CD14-positive monocyte (primary cell): Measurements from ENCODE around the gene RNF169. TPM values are rescaled to one million over a fixed set of nuclear protein-coding genes. Genes with fewer than 3 reads are reported as not detected.

Experiments used
- DNase-seq, 3 donors: peaks; one replicate each; pipeline ENCODE4 v3.0.0-alpha.2; 2011 to 2022
- H2AFZ ChIP-seq: 2 replicates; pipeline ENCODE4 v1.6.0; 2012; ENCODE audit warnings: mild to moderate bottlenecking, low read depth, low read length, inconsistent platforms; ENCODE audit not compliant: insufficient read depth, poor library complexity, severe bottlenecking
- H3K27ac ChIP-seq, 2 donors: 1 replicate in 1 of 2; 2 replicates in 1 of 2; pipeline ENCODE4 v1.5.1; 2012 to 2013; ENCODE audit warnings: low read length in 2 of 2, control low read depth in 1 of 2, inconsistent platforms in 1 of 2, low read depth in 1 of 2, mild to moderate bottlenecking in 1 of 2
- H3K27me3 ChIP-seq, 2 donors: one replicate each; pipeline versions ENCODE4 v1.6.0 to v1.6.1; 2011 to 2013; ENCODE audit warnings: low read length in 2 of 2; ENCODE audit not compliant: control insufficient read depth in 2 of 2, insufficient read depth in 2 of 2
- H3K36me3 ChIP-seq, 2 donors: replicated peaks in 1 of 2; 1 replicate in 1 of 2; 2 replicates in 1 of 2; pipeline versions ENCODE4 v1.5.1 to v1.6.1; 2012 to 2013; ENCODE audit warnings: low read length in 2 of 2, control low read depth in 1 of 2, inconsistent platforms in 1 of 2, mild to moderate bottlenecking in 1 of 2; ENCODE audit not compliant: insufficient read depth in 2 of 2, control insufficient read depth in 1 of 2
- H3K4me1 ChIP-seq, 2 donors: 1 replicate in 1 of 2; 2 replicates in 1 of 2; pipeline versions ENCODE4 v1.5.1 to v1.6.1; 2012 to 2013; ENCODE audit warnings: low read length in 2 of 2, control low read depth in 1 of 2, inconsistent platforms in 1 of 2, mild to moderate bottlenecking in 1 of 2, moderate library complexity in 1 of 2; ENCODE audit not compliant: insufficient read depth in 2 of 2, control insufficient read depth in 1 of 2
- H3K4me2 ChIP-seq: replicated peaks from 2 replicates; pipeline ENCODE3; 2012; ENCODE audit warnings: low read length, moderate library complexity, mild to moderate bottlenecking; ENCODE audit not compliant: poor library complexity, severe bottlenecking; ENCODE audit errors: extremely low read depth
- H3K4me3 ChIP-seq, 3 experiments: fragments of 200-600 bp in 1 of 3; sonication (generic) in 1 of 3; replicated peaks in 1 of 3; 1 replicate in 2 of 3; 2 replicates in 1 of 3; pipeline ENCODE4 v1.5.1; 2011 to 2013; ENCODE audit warnings: low read length in 3 of 3, mild to moderate bottlenecking in 3 of 3, control low read depth in 2 of 3, low read depth in 2 of 3, inconsistent platforms in 1 of 3, moderate library complexity in 1 of 3
- H3K79me2 ChIP-seq: 2 replicates; pipeline ENCODE4 v1.6.0; 2012; ENCODE audit warnings: mild to moderate bottlenecking, control low read depth, inconsistent platforms, low read length, moderate library complexity; ENCODE audit not compliant: insufficient read depth
- H3K9ac ChIP-seq: 2 replicates; pipeline ENCODE4 v1.6.0; 2017; ENCODE audit warnings: low read length, mild to moderate bottlenecking; ENCODE audit not compliant: insufficient read depth, poor library complexity, severe bottlenecking
- H3K9me3 ChIP-seq, 2 donors: replicated peaks in 1 of 2; 1 replicate in 1 of 2; 2 replicates in 1 of 2; pipeline versions ENCODE4 v1.5.1 to v1.6.1; 2012 to 2013; ENCODE audit warnings: low read length in 2 of 2, control low read depth in 1 of 2; ENCODE audit not compliant: control insufficient read depth in 1 of 2, insufficient read depth in 1 of 2
- H4K20me1 ChIP-seq: 2 replicates; pipeline ENCODE4 v1.6.0; 2012; ENCODE audit warnings: mild to moderate bottlenecking, low read length, control low read depth, moderate library complexity; ENCODE audit not compliant: insufficient read depth
- H3K27ac Mint-ChIP-seq, 7 donors: one replicate each; pipeline ENCODE4 v1.8.0; 2020; ENCODE audit warnings: mild to moderate bottlenecking in 7 of 7, mixed read lengths in 7 of 7, moderate library complexity in 6 of 7, inconsistent platforms in 2 of 7
- H3K27me3 Mint-ChIP-seq, 3 donors: one replicate each; pipeline ENCODE4 v1.8.0; 2021 to 2022; ENCODE audit warnings: low read depth in 3 of 3, mild to moderate bottlenecking in 3 of 3, mixed read lengths in 3 of 3, moderate library complexity in 3 of 3, inconsistent platforms in 1 of 3
- H3K36me3 Mint-ChIP-seq, 2 donors: one replicate each; pipeline ENCODE4 v1.8.0; 2020; ENCODE audit warnings: mixed read lengths in 2 of 2, inconsistent platforms in 1 of 2, mild to moderate bottlenecking in 1 of 2
- H3K4me1 Mint-ChIP-seq: one replicate; pipeline ENCODE4 v1.8.0; 2020; ENCODE audit warnings: mild to moderate bottlenecking, mixed read lengths
- H3K4me3 Mint-ChIP-seq, 2 donors: one replicate each; pipeline ENCODE4 v1.8.0; 2020; ENCODE audit warnings: mild to moderate bottlenecking in 2 of 2, mixed read lengths in 2 of 2, moderate library complexity in 1 of 2
- H3K9me3 Mint-ChIP-seq, 7 donors: one replicate each; pipeline ENCODE4 v1.8.0; 2020 to 2022; ENCODE audit warnings: mixed read lengths in 7 of 7, mild to moderate bottlenecking in 6 of 7, moderate library complexity in 6 of 7, inconsistent platforms in 2 of 7
- WGBS: methylation state at CpG from one replicate; pipeline ENCODE4 v1.1.5; 2013; ENCODE audit warnings: missing lambda C conversion rate; ENCODE audit not compliant: insufficient coverage; 5-methylcytosine and 5-hydroxymethylcytosine counted together
- intact Hi-C, 2 donors: fragments of 100-400 bp; cut with micrococcal nuclease; formaldehyde crosslinking; loops; one replicate each; pipeline versions ENCODE4 v1.15.0 to v1.15.1; 2023
- polyA plus RNA-seq, 3 donors: library from polyadenylated mRNA; depleted of rRNA in 1 of 3; unstranded in 2 of 3; stranded (reverse) in 1 of 3; fragments of 300-500 nt in 2 of 3; fragments of >200 nt in 1 of 3; fragmentation: Illumina TruSeq in 2 of 3; gene quantifications; 1 replicate in 2 of 3; 2 replicates in 1 of 3; pipeline ENCODE4 v1.2.3, GENCODE V29; 2012 to 2021
- TF ChIP-seq, protein P1 (sequence below): fragments of 200-600 bp; IDR thresholded peaks from one replicate; pipeline ENCODE4 v1.8.0; 2022; ENCODE audit warnings: antibody characterized with exemption, mild to moderate bottlenecking

Gene RNF169
- polyA plus RNA-seq, 3 donors = 1.4 to 16.2 (median 2.0) TPM

DNA sequence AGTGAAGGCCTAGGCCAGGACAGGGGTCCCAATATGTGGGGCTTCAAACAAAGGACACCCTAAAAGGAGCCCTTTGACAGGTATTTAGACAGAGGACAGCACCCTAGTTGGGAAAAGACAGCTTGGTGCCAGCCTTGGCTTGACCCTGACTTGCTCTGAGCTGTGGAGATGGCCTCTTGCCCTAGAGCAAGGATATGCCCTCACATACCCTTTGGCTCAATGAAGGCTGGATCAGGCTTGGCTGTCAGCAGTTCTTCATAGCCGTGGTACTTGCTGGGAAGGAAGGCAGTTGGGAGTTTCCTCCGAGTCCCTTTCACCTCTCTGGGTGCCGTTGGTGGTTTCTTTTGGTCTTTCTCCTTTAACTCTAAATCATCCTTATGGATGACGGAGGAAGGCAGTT, 96.2 kb downstream of the RNF169 start:
- H3K4me2 ChIP-seq = no peak overlapping the region
- H3K27ac ChIP-seq = no peak overlapping the region
- H3K79me2 ChIP-seq = no peaks in the 10 kb centered on the region
- H4K20me1 ChIP-seq = peaks cover 6% of the 10 kb centered on the region
- no peaks in the 10 kb centered on the region for H3K9me3 ChIP-seq
- no peak overlapping the region for H3K9ac ChIP-seq
- intact Hi-C loops = no loop called here
- peaks cover 5 to 55% of the 10 kb centered on the region in 2 donors for H3K36me3 ChIP-seq
- H3K4me1 ChIP-seq = peaks cover 9 to 10% of the 10 kb centered on the region in 2 donors
- DNase-seq = no peak
- Mint-ChIP-seq H3K4me1 (peaks cover 15% of the 10 kb centered on the region), H3K4me3 (no peak overlapping the region), H3K27ac (no peak overlapping the region), H3K36me3 (peaks cover 64 to 80% of the 10 kb centered on the region in 2 donors), H3K27me3 (peaks cover 0 to 6% (median 0%) of the 10 kb centered on the region in 3 donors), H3K9me3 (no peaks in the 10 kb centered on the region)
- no peak overlapping the region for H2AFZ ChIP-seq
- WGBS = 100% methylated on average over 2 of the region's 4 CpGs
- TF ChIP-seq, protein P1, sequence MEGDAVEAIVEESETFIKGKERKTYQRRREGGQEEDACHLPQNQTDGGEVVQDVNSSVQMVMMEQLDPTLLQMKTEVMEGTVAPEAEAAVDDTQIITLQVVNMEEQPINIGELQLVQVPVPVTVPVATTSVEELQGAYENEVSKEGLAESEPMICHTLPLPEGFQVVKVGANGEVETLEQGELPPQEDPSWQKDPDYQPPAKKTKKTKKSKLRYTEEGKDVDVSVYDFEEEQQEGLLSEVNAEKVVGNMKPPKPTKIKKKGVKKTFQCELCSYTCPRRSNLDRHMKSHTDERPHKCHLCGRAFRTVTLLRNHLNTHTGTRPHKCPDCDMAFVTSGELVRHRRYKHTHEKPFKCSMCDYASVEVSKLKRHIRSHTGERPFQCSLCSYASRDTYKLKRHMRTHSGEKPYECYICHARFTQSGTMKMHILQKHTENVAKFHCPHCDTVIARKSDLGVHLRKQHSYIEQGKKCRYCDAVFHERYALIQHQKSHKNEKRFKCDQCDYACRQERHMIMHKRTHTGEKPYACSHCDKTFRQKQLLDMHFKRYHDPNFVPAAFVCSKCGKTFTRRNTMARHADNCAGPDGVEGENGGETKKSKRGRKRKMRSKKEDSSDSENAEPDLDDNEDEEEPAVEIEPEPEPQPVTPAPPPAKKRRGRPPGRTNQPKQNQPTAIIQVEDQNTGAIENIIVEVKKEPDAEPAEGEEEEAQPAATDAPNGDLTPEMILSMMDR = no peak
- no peak overlapping the region for H3K4me3 ChIP-seq
- no peaks in the 10 kb centered on the region for H3K27me3 ChIP-seq

DNA sequence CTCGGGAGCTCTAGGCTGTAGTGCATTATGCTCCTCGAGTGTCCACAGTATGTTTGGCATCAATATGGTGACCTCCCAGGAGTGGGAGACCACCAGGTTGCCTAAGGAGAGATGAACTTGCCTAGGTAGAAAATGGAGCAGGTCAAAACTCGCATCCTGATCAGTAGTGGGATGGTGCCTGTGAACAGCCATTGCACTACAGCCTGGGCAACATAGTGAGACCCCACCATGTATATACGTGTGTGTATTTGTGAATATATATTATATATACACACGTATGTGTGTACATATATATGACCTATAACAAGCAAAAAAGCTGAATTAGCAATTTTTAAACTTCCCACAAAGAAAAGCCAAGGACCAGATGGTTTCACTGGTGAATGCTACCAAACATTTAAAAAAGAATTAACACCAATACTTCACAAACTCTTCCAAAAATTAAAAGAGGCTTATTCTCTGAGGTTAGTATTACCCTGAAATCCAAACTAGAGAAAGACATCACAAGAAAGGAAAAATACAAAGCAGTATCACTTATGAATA, 97.4 kb downstream of the RNF169 start:
- Histone ChIP-seq H3K27me3 (no peaks in the 10 kb centered on the region), H2AFZ (no peak overlapping the region), H3K79me2 (no peaks in the 10 kb centered on the region), H3K9me3 (no peaks in the 10 kb centered on the region), H3K4me2 (no peak overlapping the region), H3K4me3 (no peak overlapping the region), H3K27ac (no peak overlapping the region), H4K20me1 (no peaks in the 10 kb centered on the region), H3K4me1 (peaks cover 9 to 10% of the 10 kb centered on the region in 2 donors), H3K9ac (no peak overlapping the region), H3K36me3 (peaks cover 3 to 56% of the 10 kb centered on the region in 2 donors)
- H3K36me3 Mint-ChIP-seq = peaks cover 63 to 76% of the 10 kb centered on the region in 2 donors
- no peak overlapping the region for H3K27ac Mint-ChIP-seq
- H3K9me3 Mint-ChIP-seq = no peaks in the 10 kb centered on the region
- WGBS = 95% methylated on average over 2 of the region's 5 CpGs
- intact Hi-C loops = no loop called here
- peaks cover 0 to 6% (median 0%) of the 10 kb centered on the region in 3 donors for H3K27me3 Mint-ChIP-seq
- H3K4me1 Mint-ChIP-seq = peaks cover 15% of the 10 kb centered on the region
- TF ChIP-seq, protein P1 = no peak
- no peak for DNase-seq
- H3K4me3 Mint-ChIP-seq = no peak overlapping the region
